ENCODE measurements around the gene CREM.

Gene CREM

DNA sequence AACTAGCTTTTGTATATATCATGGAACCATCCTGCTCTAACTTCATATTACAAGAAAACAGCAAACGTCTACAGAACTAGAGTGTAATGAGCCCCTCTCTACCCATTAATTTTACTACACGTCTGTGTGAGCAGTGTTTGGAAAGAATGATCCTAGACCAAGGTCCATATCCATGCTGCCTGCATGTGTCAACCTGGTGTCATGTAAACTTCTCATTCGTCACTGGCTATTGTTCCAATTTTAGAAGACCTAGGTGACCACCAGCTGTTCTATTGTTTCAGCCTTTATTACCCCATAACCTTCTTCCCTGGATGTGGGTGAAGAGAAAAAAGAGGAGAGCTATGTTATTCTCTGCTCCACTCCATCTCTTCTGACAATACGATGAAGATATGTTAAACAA is 77.1 kb downstream of the CREM start:
- Histone ChIP-seq H3K4me3 (ENCODE audit: insufficient read depth, low read depth, low read length, poor library complexity, severe bottlenecking) (no peak overlapping the region), H3K9me3 (ENCODE audit: control insufficient read depth, low read length) (no peaks in the 10 kb centered on the region), H3K27ac (ENCODE audit: insufficient read depth, low read length, poor library complexity, severe bottlenecking) (no peak overlapping the region), H3K4me1 (ENCODE audit: control insufficient read depth, insufficient read depth, low read length, poor library complexity, severe bottlenecking) (peaks cover 4% of the 10 kb centered on the region), H3K36me3 (ENCODE audit: control insufficient read depth, insufficient read depth, low read length) (no peaks in the 10 kb centered on the region), H3K27me3 (replicated peaks; ENCODE audit: control insufficient read depth, insufficient read depth, low read length, poor library complexity, severe bottlenecking) (no peaks in the 10 kb centered on the region)
- DNase-seq = no peak

DNA sequence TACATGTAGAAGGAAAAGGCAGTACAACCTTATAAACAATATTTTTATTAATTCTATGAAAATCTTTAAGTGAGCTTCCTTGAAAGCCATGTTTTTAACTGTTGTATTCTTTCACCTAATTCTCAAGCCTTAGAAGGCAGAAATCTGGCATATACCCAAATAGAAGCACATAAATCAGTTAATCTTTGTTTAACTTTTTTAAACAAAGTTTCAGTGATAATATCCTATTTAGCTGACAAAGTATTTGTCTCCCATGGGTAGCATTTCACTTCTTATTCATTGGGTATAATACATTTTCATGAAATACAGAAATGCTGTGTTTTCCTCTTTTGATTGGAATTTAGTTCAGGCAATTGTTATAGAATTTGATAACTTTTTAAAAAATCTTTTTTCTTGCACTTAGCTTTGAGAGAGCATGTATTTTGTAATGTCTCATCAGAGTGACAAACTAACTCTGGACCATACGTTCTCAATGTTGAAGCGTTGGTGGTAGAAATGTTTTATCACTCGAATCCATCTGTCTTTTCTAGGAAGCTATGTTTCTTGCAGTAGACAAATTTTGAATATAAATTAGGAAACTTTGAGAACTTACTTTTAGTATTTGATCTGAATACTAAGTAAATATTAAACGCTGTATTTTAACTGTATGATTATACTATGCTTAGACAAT is 78.1 kb downstream of the CREM start:
- Histone ChIP-seq H3K36me3 (ENCODE audit: control insufficient read depth, insufficient read depth, low read length) (no peaks in the 10 kb centered on the region), H3K27me3 (replicated peaks; ENCODE audit: control insufficient read depth, insufficient read depth, low read length, poor library complexity, severe bottlenecking) (no peaks in the 10 kb centered on the region), H3K4me1 (ENCODE audit: control insufficient read depth, insufficient read depth, low read length, poor library complexity, severe bottlenecking) (peaks cover 10% of the 10 kb centered on the region), H3K9me3 (ENCODE audit: control insufficient read depth, low read length) (no peaks in the 10 kb centered on the region), H3K4me3 (ENCODE audit: insufficient read depth, low read depth, low read length, poor library complexity, severe bottlenecking) (no peak overlapping the region), H3K27ac (ENCODE audit: insufficient read depth, low read length, poor library complexity, severe bottlenecking) (no peak overlapping the region)
- DNase-seq = no peak

GRCh38 chr10:35206274-35206673 is 79.6 kb downstream of the CREM start:
- H3K4me3 ChIP-seq (ENCODE audit: insufficient read depth, low read depth, low read length, poor library complexity, severe bottlenecking) = no peak overlapping the region
- H3K27ac ChIP-seq (ENCODE audit: insufficient read depth, low read length, poor library complexity, severe bottlenecking) = no peak overlapping the region
- peaks cover 10% of the 10 kb centered on the region for H3K4me1 ChIP-seq (ENCODE audit: control insufficient read depth, insufficient read depth, low read length, poor library complexity, severe bottlenecking)
- no peaks in the 10 kb centered on the region for H3K36me3 ChIP-seq (ENCODE audit: control insufficient read depth, insufficient read depth, low read length)
- no peak for DNase-seq
- H3K27me3 ChIP-seq (replicated peaks; ENCODE audit: control insufficient read depth, insufficient read depth, low read length, poor library complexity, severe bottlenecking) = no peaks in the 10 kb centered on the region
- no peaks in the 10 kb centered on the region for H3K9me3 ChIP-seq (ENCODE audit: control insufficient read depth, low read length)

GRCh38 chr10:35208536-35208935 is 81.9 kb downstream of the CREM start:
- no peaks in the 10 kb centered on the region for H3K36me3 ChIP-seq (ENCODE audit: control insufficient read depth, insufficient read depth, low read length)
- no peaks in the 10 kb centered on the region for H3K9me3 ChIP-seq (ENCODE audit: control insufficient read depth, low read length)
- DNase-seq = peak in 2 of 3 donors; percentile 3 to 11
- H3K27ac ChIP-seq (ENCODE audit: insufficient read depth, low read length, poor library complexity, severe bottlenecking) = peak overlapping the region; percentile 59
- peak overlapping the region; percentile 36 for H3K4me3 ChIP-seq (ENCODE audit: insufficient read depth, low read depth, low read length, poor library complexity, severe bottlenecking)
- no peaks in the 10 kb centered on the region for H3K27me3 ChIP-seq (replicated peaks; ENCODE audit: control insufficient read depth, insufficient read depth, low read length, poor library complexity, severe bottlenecking)
- H3K4me1 ChIP-seq (ENCODE audit: control insufficient read depth, insufficient read depth, low read length, poor library complexity, severe bottlenecking) = peaks cover 10% of the 10 kb centered on the region

GRCh38 chr10:35208949-35209613 is 82.4 kb downstream of the CREM start:
- Histone ChIP-seq H3K27ac (ENCODE audit: insufficient read depth, low read length, poor library complexity, severe bottlenecking) (peak overlapping the region; percentile 59), H3K9me3 (ENCODE audit: control insufficient read depth, low read length) (no peaks in the 10 kb centered on the region), H3K27me3 (replicated peaks; ENCODE audit: control insufficient read depth, insufficient read depth, low read length, poor library complexity, severe bottlenecking) (no peaks in the 10 kb centered on the region), H3K4me1 (ENCODE audit: control insufficient read depth, insufficient read depth, low read length, poor library complexity, severe bottlenecking) (peaks cover 10% of the 10 kb centered on the region), H3K36me3 (ENCODE audit: control insufficient read depth, insufficient read depth, low read length) (no peaks in the 10 kb centered on the region), H3K4me3 (ENCODE audit: insufficient read depth, low read depth, low read length, poor library complexity, severe bottlenecking) (no peak overlapping the region)
- DNase-seq = no peak

GRCh38 chr10:35210961-35211360 is 84.3 kb downstream of the CREM start:
- H3K36me3 ChIP-seq (ENCODE audit: control insufficient read depth, insufficient read depth, low read length) = no peaks in the 10 kb centered on the region
- no peak overlapping the region for H3K4me3 ChIP-seq (ENCODE audit: insufficient read depth, low read depth, low read length, poor library complexity, severe bottlenecking)
- DNase-seq = no peak
- H3K9me3 ChIP-seq (ENCODE audit: control insufficient read depth, low read length) = no peaks in the 10 kb centered on the region
- no peaks in the 10 kb centered on the region for H3K27me3 ChIP-seq (replicated peaks; ENCODE audit: control insufficient read depth, insufficient read depth, low read length, poor library complexity, severe bottlenecking)
- peaks cover 10% of the 10 kb centered on the region for H3K4me1 ChIP-seq (ENCODE audit: control insufficient read depth, insufficient read depth, low read length, poor library complexity, severe bottlenecking)
- H3K27ac ChIP-seq (ENCODE audit: insufficient read depth, low read length, poor library complexity, severe bottlenecking) = no peak overlapping the region

- no peaks in the 10 kb centered on the region for H3K9me3 ChIP-seq (ENCODE audit: control insufficient read depth, low read length)
- H3K4me3 ChIP-seq (ENCODE audit: insufficient read depth, low read depth, low read length, poor library complexity, severe bottlenecking) = no peak overlapping the region
- DNase-seq = no peak
- peaks cover 10% of the 10 kb centered on the region for H3K4me1 ChIP-seq (ENCODE audit: control insufficient read depth, insufficient read depth, low read length, poor library complexity, severe bottlenecking)
- H3K27me3 ChIP-seq (replicated peaks; ENCODE audit: control insufficient read depth, insufficient read depth, low read length, poor library complexity, severe bottlenecking) = no peaks in the 10 kb centered on the region
- H3K27ac ChIP-seq (ENCODE audit: insufficient read depth, low read length, poor library complexity, severe bottlenecking) = no peak overlapping the region
- H3K36me3 ChIP-seq (ENCODE audit: control insufficient read depth, insufficient read depth, low read length) = no peaks in the 10 kb centered on the region
These were observed 84.7 kb downstream of the CREM start for GRCh38 chr10:35211390-35211789.

DNA sequence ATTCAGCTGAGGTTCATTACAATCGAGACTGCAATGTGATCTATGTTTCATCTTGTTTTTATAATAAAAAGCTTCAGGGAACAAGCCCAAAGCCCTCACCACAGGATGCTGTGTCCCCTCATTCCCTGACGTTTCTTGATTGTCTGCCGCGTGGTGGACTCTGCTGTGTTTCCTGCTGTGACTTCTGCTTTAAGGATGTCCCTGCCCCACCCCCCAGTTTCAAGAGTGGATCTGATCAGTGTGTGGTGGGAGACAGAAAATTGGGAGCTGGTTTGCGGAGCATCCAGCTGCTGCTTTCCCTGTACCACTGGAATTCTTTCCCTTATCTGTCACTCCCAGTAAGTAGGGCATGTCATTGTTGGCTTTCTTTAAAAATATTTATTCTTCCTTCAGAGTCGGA is 86.2 kb downstream of the CREM start:
- no peaks in the 10 kb centered on the region for H3K9me3 ChIP-seq (ENCODE audit: control insufficient read depth, low read length)
- H3K36me3 ChIP-seq (ENCODE audit: control insufficient read depth, insufficient read depth, low read length) = no peaks in the 10 kb centered on the region
- no peak overlapping the region for H3K4me3 ChIP-seq (ENCODE audit: insufficient read depth, low read depth, low read length, poor library complexity, severe bottlenecking)
- H3K27ac ChIP-seq (ENCODE audit: insufficient read depth, low read length, poor library complexity, severe bottlenecking) = no peak overlapping the region
- H3K27me3 ChIP-seq (replicated peaks; ENCODE audit: control insufficient read depth, insufficient read depth, low read length, poor library complexity, severe bottlenecking) = no peaks in the 10 kb centered on the region
- DNase-seq = no peak
- peaks cover 10% of the 10 kb centered on the region for H3K4me1 ChIP-seq (ENCODE audit: control insufficient read depth, insufficient read depth, low read length, poor library complexity, severe bottlenecking)

- no peaks in the 10 kb centered on the region for H3K9me3 ChIP-seq (ENCODE audit: control insufficient read depth, low read length)
- H3K36me3 ChIP-seq (ENCODE audit: control insufficient read depth, insufficient read depth, low read length) = no peaks in the 10 kb centered on the region
- no peaks in the 10 kb centered on the region for H3K27me3 ChIP-seq (replicated peaks; ENCODE audit: control insufficient read depth, insufficient read depth, low read length, poor library complexity, severe bottlenecking)
- H3K4me3 ChIP-seq (ENCODE audit: insufficient read depth, low read depth, low read length, poor library complexity, severe bottlenecking) = no peak overlapping the region
- H3K27ac ChIP-seq (ENCODE audit: insufficient read depth, low read length, poor library complexity, severe bottlenecking) = no peak overlapping the region
- DNase-seq = no peak
- peaks cover 9% of the 10 kb centered on the region for H3K4me1 ChIP-seq (ENCODE audit: control insufficient read depth, insufficient read depth, low read length, poor library complexity, severe bottlenecking)
These were observed 87.1 kb downstream of the CREM start for GRCh38 chr10:35213699-35214098.

GRCh38 chr10:35214607-35215020 is 88.0 kb downstream of the CREM start:
- DNase-seq = no peak
- H3K27me3 ChIP-seq (replicated peaks; ENCODE audit: control insufficient read depth, insufficient read depth, low read length, poor library complexity, severe bottlenecking) = no peaks in the 10 kb centered on the region
- H3K9me3 ChIP-seq (ENCODE audit: control insufficient read depth, low read length) = no peaks in the 10 kb centered on the region
- no peak overlapping the region for H3K27ac ChIP-seq (ENCODE audit: insufficient read depth, low read length, poor library complexity, severe bottlenecking)
- H3K36me3 ChIP-seq (ENCODE audit: control insufficient read depth, insufficient read depth, low read length) = no peaks in the 10 kb centered on the region
- peaks cover 4% of the 10 kb centered on the region for H3K4me1 ChIP-seq (ENCODE audit: control insufficient read depth, insufficient read depth, low read length, poor library complexity, severe bottlenecking)
- no peak overlapping the region for H3K4me3 ChIP-seq (ENCODE audit: insufficient read depth, low read depth, low read length, poor library complexity, severe bottlenecking)
